Measurements from ENCODE around the gene AASDH. TPM values are rescaled to one million over a fixed set of nuclear protein-coding genes. Genes with fewer than 3 reads are reported as not detected.

AASDH gene
- total RNA-seq, 1 experiment from 2014 or later = 12.6 TPM

GRCh38 chr4:56406151-56406550 is 18.9 kb upstream of the AASDH start (continued):
- TF ChIP-seq, protein P1, sequence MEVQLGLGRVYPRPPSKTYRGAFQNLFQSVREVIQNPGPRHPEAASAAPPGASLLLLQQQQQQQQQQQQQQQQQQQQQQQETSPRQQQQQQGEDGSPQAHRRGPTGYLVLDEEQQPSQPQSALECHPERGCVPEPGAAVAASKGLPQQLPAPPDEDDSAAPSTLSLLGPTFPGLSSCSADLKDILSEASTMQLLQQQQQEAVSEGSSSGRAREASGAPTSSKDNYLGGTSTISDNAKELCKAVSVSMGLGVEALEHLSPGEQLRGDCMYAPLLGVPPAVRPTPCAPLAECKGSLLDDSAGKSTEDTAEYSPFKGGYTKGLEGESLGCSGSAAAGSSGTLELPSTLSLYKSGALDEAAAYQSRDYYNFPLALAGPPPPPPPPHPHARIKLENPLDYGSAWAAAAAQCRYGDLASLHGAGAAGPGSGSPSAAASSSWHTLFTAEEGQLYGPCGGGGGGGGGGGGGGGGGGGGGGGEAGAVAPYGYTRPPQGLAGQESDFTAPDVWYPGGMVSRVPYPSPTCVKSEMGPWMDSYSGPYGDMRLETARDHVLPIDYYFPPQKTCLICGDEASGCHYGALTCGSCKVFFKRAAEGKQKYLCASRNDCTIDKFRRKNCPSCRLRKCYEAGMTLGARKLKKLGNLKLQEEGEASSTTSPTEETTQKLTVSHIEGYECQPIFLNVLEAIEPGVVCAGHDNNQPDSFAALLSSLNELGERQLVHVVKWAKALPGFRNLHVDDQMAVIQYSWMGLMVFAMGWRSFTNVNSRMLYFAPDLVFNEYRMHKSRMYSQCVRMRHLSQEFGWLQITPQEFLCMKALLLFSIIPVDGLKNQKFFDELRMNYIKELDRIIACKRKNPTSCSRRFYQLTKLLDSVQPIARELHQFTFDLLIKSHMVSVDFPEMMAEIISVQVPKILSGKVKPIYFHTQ (CRISPR knock-in tag; IDR thresholded peaks at IDR 0.05) = no peak
- TF ChIP-seq, protein P2, sequence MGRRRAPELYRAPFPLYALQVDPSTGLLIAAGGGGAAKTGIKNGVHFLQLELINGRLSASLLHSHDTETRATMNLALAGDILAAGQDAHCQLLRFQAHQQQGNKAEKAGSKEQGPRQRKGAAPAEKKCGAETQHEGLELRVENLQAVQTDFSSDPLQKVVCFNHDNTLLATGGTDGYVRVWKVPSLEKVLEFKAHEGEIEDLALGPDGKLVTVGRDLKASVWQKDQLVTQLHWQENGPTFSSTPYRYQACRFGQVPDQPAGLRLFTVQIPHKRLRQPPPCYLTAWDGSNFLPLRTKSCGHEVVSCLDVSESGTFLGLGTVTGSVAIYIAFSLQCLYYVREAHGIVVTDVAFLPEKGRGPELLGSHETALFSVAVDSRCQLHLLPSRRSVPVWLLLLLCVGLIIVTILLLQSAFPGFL (CRISPR knock-in tag; IDR thresholded peaks at IDR 0.05; ENCODE audit: borderline replicate concordance) = no peak
- TF ChIP-seq, protein P3, sequence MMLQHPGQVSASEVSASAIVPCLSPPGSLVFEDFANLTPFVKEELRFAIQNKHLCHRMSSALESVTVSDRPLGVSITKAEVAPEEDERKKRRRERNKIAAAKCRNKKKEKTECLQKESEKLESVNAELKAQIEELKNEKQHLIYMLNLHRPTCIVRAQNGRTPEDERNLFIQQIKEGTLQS (CRISPR knock-in tag; conservative IDR thresholded peaks at IDR 0.05) = no peak
- TF ChIP-seq, protein P4, sequence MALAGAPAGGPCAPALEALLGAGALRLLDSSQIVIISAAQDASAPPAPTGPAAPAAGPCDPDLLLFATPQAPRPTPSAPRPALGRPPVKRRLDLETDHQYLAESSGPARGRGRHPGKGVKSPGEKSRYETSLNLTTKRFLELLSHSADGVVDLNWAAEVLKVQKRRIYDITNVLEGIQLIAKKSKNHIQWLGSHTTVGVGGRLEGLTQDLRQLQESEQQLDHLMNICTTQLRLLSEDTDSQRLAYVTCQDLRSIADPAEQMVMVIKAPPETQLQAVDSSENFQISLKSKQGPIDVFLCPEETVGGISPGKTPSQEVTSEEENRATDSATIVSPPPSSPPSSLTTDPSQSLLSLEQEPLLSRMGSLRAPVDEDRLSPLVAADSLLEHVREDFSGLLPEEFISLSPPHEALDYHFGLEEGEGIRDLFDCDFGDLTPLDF (CRISPR knock-in tag; IDR thresholded peaks at IDR 0.05) = no peak
- TF ChIP-seq GRHL2 (CRISPR knock-in tag; IDR thresholded peaks at IDR 0.05; ENCODE audit: insufficient replicate concordance, severe bottlenecking) = no peak
- TF ChIP-seq E2F5 (CRISPR knock-in tag; IDR thresholded peaks at IDR 0.05) = no peak
- TF ChIP-seq ZMAT4 (CRISPR knock-in tag; IDR thresholded peaks at IDR 0.05) = no peak
- TF ChIP-seq CREM (CRISPR knock-in tag; IDR thresholded peaks at IDR 0.05) = no peak
- no peak for TF ChIP-seq SMAD4 (CRISPR knock-in tag; IDR thresholded peaks at IDR 0.05)

GRCh38 chr4:56405016-56405415 is 17.7 kb upstream of the AASDH start:
- ChIA-PET CTCF (interaction anchor here (0.8 kb wide), 1 partner anchor 31 kb away, joined by 3 read pairs; the partner anchor contains the start of genes PAICS and PPAT), POLR2A (interaction anchor here (0.7 to 1.2 kb wide), 3 partner anchors 18 to 74 kb away, joined by 3 to 6 read pairs (median 5); partner anchors contain the start of gene AASDH)
- H3K4me3 Mint-ChIP-seq = no peak overlapping the region
- no peak for TF ChIP-seq ZNF219 (CRISPR knock-in tag; IDR thresholded peaks at IDR 0.05; ENCODE audit: borderline replicate concordance)
- TF ChIP-seq, protein P5, sequence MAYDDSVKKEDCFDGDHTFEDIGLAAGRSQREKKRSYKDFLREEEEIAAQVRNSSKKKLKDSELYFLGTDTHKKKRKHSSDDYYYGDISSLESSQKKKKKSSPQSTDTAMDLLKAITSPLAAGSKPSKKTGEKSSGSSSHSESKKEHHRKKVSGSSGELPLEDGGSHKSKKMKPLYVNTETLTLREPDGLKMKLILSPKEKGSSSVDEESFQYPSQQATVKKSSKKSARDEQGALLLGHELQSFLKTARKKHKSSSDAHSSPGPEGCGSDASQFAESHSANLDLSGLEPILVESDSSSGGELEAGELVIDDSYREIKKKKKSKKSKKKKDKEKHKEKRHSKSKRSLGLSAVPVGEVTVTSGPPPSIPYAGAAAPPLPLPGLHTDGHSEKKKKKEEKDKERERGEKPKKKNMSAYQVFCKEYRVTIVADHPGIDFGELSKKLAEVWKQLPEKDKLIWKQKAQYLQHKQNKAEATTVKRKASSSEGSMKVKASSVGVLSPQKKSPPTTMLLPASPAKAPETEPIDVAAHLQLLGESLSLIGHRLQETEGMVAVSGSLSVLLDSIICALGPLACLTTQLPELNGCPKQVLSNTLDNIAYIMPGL (CRISPR knock-in tag; IDR thresholded peaks at IDR 0.05) = no peak
- no peak for TF ChIP-seq JUN (CRISPR knock-in tag; IDR thresholded peaks at IDR 0.05)
- TF ChIP-seq ZNF396 (CRISPR knock-in tag; IDR thresholded peaks at IDR 0.05; ENCODE audit: borderline replicate concordance) = no peak
- no peak for TF ChIP-seq NFE2L1 (CRISPR knock-in tag; IDR thresholded peaks at IDR 0.05)
- TF ChIP-seq STAT6 (CRISPR knock-in tag; conservative IDR thresholded peaks at IDR 0.05; ENCODE audit: low read depth) = no peak
- no peak for TF ChIP-seq SP1 (CRISPR knock-in tag; conservative IDR thresholded peaks at IDR 0.05)
- TF ChIP-seq CTCF (IDR thresholded peaks at IDR 0.05) = no peak
- TF ChIP-seq, protein P6, sequence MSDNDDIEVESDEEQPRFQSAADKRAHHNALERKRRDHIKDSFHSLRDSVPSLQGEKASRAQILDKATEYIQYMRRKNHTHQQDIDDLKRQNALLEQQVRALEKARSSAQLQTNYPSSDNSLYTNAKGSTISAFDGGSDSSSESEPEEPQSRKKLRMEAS (CRISPR knock-in tag; IDR thresholded peaks at IDR 0.05) = no peak
- no peak for TF ChIP-seq E2F5 (CRISPR knock-in tag; IDR thresholded peaks at IDR 0.05)
- no peak for TF ChIP-seq RELA (CRISPR knock-in tag; IDR thresholded peaks at IDR 0.05; ENCODE audit: borderline replicate concordance)
- no peak for TF ChIP-seq NR2C2 (CRISPR knock-in tag; IDR thresholded peaks at IDR 0.05)
- TF ChIP-seq GRHL2 (CRISPR knock-in tag; IDR thresholded peaks at IDR 0.05; ENCODE audit: insufficient replicate concordance, severe bottlenecking) = no peak
- TF ChIP-seq SOX15 (CRISPR knock-in tag; IDR thresholded peaks at IDR 0.05) = no peak

More at GRCh38 chr4:56405016-56405415, 17.7 kb upstream of the AASDH start:
- no peaks in the 10 kb centered on the region for H3K27me3 Mint-ChIP-seq (ENCODE audit: low read depth)
- H3K27ac Mint-ChIP-seq = no peak overlapping the region
- no peak for ATAC-seq
- peaks cover 42% of the 10 kb centered on the region for H3K4me1 Mint-ChIP-seq
- H3K36me3 Mint-ChIP-seq = peaks cover 58% of the 10 kb centered on the region
- H3K9me3 Mint-ChIP-seq = no peaks in the 10 kb centered on the region
- no peak for DNase-seq (ENCODE audit: low spot score)
